Measurements from ENCODE around the gene MAGEH1.

MAGEH1 gene

DNA sequence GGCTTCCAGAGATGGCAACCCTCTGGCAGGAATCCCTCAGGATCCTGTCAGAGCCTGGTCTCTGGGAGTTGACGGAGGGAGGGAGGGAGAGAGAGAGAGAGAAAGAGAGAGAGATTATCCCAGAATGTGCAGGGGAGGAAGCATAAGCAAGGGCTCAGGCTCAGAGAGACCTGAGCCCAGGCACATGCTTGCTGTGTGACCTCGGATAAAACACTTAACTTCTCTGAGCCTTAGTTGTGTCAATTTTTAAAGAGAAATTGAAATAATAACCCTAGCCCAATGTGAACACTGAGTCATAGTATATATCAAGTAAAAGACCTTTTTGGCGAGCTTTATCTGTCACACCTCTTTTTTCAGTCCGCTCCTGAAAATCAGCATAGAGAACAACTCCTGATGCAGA is 38.2 kb downstream of the MAGEH1 start:
- Histone ChIP-seq H3K4me1 (ENCODE audit: control insufficient read depth, insufficient read depth, low read length, poor library complexity, severe bottlenecking) (no peaks in the 10 kb centered on the region), H3K9me3 (ENCODE audit: control insufficient read depth, low read length) (no peaks in the 10 kb centered on the region), H3K36me3 (ENCODE audit: control insufficient read depth, insufficient read depth, low read length) (peaks cover 17% of the 10 kb centered on the region), H3K4me3 (ENCODE audit: extremely low read depth, insufficient read depth, low read length, poor library complexity, severe bottlenecking) (peak overlapping the region; percentile 50), H3K27ac (ENCODE audit: low read depth, low read length, severe bottlenecking) (peak overlapping the region; percentile 94)
- 0% methylated on average over 1 of the region's 4 CpGs; no CpG with 5 or more reads in 1 of the 2 experiments for WGBS, 2 experiments (ENCODE audit: insufficient coverage in 2 of 2)

DNA sequence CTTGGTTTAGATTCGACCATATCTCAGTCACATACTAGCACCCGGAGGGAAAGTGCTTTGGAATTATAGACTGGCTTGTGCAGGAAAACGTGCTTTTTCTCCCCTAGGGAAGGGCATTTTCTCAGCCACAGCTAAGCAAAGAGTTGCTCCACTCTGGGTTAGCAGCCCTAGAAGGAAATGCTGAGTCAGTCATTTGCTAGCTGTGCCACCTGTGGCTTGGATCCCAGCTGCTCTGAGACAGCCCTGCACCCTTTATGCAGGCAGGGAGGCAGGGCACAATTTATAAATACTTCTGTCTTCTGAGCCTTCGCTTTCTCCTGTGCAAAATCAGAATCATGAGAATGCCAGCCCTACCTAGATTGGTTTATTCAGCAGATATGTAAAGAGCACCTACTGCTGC is 39.0 kb downstream of the MAGEH1 start:
- 56 to 100% methylated on average over 1 to 2 of the region's 4 CpGs for WGBS, 2 experiments (ENCODE audit: insufficient coverage in 2 of 2)
- Histone ChIP-seq H3K27ac (ENCODE audit: low read depth, low read length, severe bottlenecking) (no peak overlapping the region), H3K4me1 (ENCODE audit: control insufficient read depth, insufficient read depth, low read length, poor library complexity, severe bottlenecking) (no peaks in the 10 kb centered on the region), H3K36me3 (ENCODE audit: control insufficient read depth, insufficient read depth, low read length) (peaks cover 17% of the 10 kb centered on the region), H3K9me3 (ENCODE audit: control insufficient read depth, low read length) (no peaks in the 10 kb centered on the region), H3K4me3 (ENCODE audit: extremely low read depth, insufficient read depth, low read length, poor library complexity, severe bottlenecking) (no peak overlapping the region)
